K562 (cell line): ENCODE data around the gene CACYBP. TPM values are rescaled to one million over a fixed set of nuclear protein-coding genes. Genes with fewer than 3 reads are reported as not detected.

ENCODE experiments used
- ARID1B ChIP-seq: fragments of 450-650 bp; IDR thresholded peaks from 2 replicates; pipeline ENCODE4 v1.6.1; 2016; ENCODE audit warnings: antibody characterized with exemption, mild to moderate bottlenecking, inconsistent platforms
- BRD9 ChIP-seq: fragments of 450-650 bp; IDR thresholded peaks from 2 replicates; pipeline ENCODE4 v1.6.1; 2018; ENCODE audit warnings: low read depth; ENCODE audit not compliant: partially characterized antibody
- E2F3 ChIP-seq: fragments of 250-450 bp; sonication (Bioruptor Pico); IDR thresholded peaks from 2 replicates; pipeline ENCODE4 v1.4.0; 2020; ENCODE audit warnings: mild to moderate bottlenecking
- HDAC1 ChIP-seq, 2 experiments: fragments of 450-650 bp; IDR thresholded peaks; 2 replicates each; pipeline ENCODE4 v1.6.1; 2016 to 2017; ENCODE audit warnings: inconsistent platforms in 1 of 2, mild to moderate bottlenecking in 1 of 2, moderate library complexity in 1 of 2
- MAFF ChIP-seq: IDR thresholded peaks from 2 replicates; pipeline ENCODE4 v1.6.1; 2012; ENCODE audit warnings: low read length, improper control_type of control experiment
- MAFG ChIP-seq: fragments of 450-650 bp; conservative IDR thresholded peaks from 2 replicates; pipeline ENCODE4 v1.6.1; 2016; ENCODE audit warnings: missing genetic modification characterization, missing compliant biosample characterization
- MEF2D ChIP-seq: conservative IDR thresholded peaks from 2 replicates; pipeline ENCODE4 v1.6.1; 2016; ENCODE audit warnings: low read depth, missing genetic modification characterization, missing compliant biosample characterization
- NFE2 ChIP-seq: IDR thresholded peaks from 2 replicates; pipeline ENCODE4 v1.6.1; 2014; ENCODE audit warnings: antibody characterized with exemption, low read depth
- NR2F6 ChIP-seq: fragments of 450-650 bp; formaldehyde crosslinking; IDR thresholded peaks from 2 replicates; pipeline ENCODE4 v1.4.0; 2020; ENCODE audit warnings: mild to moderate bottlenecking
- NUFIP1 ChIP-seq: fragments of 450-650 bp; IDR thresholded peaks from 2 replicates; pipeline ENCODE4 v1.6.1; 2018; ENCODE audit not compliant: partially characterized antibody
- RAD51 ChIP-seq: fragments of 450-650 bp; IDR thresholded peaks from 2 replicates; pipeline ENCODE4 v1.7.1; 2016; ENCODE audit warnings: low read depth, mild to moderate bottlenecking, borderline replicate concordance
- RCOR1 ChIP-seq, 2 experiments: IDR thresholded peaks; 2 replicates each; pipeline ENCODE4 v1.6.1; 2012; ENCODE audit warnings: low read depth in 2 of 2, low read length in 2 of 2, borderline replicate concordance in 1 of 2, improper control_type of control experiment in 1 of 2
- SMARCA4 ChIP-seq: fragments of 450-650 bp; IDR thresholded peaks from 2 replicates; pipeline ENCODE4 v1.6.1; 2016
- SMARCB1 ChIP-seq: IDR thresholded peaks from 2 replicates; pipeline ENCODE4 v1.6.1; 2011; ENCODE audit warnings: improper control_type of control experiment, low read depth; ENCODE audit not compliant: insufficient read length
- TBP ChIP-seq: optimal IDR thresholded peaks from 2 replicates; pipeline ENCODE3; 2011; ENCODE audit warnings: low read depth, low read length, improper control_type of control experiment
- YY1 ChIP-seq, 3 experiments: IDR thresholded peaks; 2 replicates each; pipeline ENCODE4 v1.6.1; 2011; ENCODE audit warnings: low read length in 2 of 3, mild to moderate bottlenecking in 2 of 3, moderate library complexity in 2 of 3, borderline replicate concordance in 1 of 3, control low read depth in 1 of 3, low read depth in 1 of 3; ENCODE audit not compliant: insufficient read depth in 3 of 3, insufficient replicate concordance in 2 of 3, control insufficient read depth in 1 of 3, insufficient read length in 1 of 3; ENCODE audit errors: extremely low read depth in 1 of 3
- ZBTB11 ChIP-seq, 3 experiments: fragments of 200-800 bp in 1 of 3; fragments of 250-450 bp in 1 of 3; fragments of 450-650 bp in 1 of 3; sonication (Bioruptor Pico) in 1 of 3; sonication (Bioruptor generic) in 1 of 3; formaldehyde crosslinking in 1 of 3; IDR thresholded peaks; 2 replicates each; pipeline versions ENCODE4 v1.6.1 to v1.8.0; 2016 to 2022; ENCODE audit warnings: mild to moderate bottlenecking in 2 of 3, missing genetic modification characterization in 2 of 3, missing compliant biosample characterization in 1 of 3, moderate library complexity in 1 of 3
- ZBTB43 ChIP-seq: sonication (generic); formaldehyde crosslinking; IDR thresholded peaks from 2 replicates; pipeline ENCODE4 v1.8.0; 2023; ENCODE audit warnings: mild to moderate bottlenecking, missing genetic modification reagents
- ZNF274 ChIP-seq: IDR thresholded peaks from 2 replicates; pipeline ENCODE4 v1.6.1; 2011; ENCODE audit warnings: low read depth, mild to moderate bottlenecking, low read length, moderate library complexity, borderline replicate concordance
- ZNF644 ChIP-seq: fragments of 200-800 bp; sonication (Bioruptor generic); IDR thresholded peaks from 2 replicates; pipeline ENCODE4 v1.6.1; 2016; ENCODE audit warnings: low read depth, missing genetic modification characterization, missing compliant biosample characterization
- ZNF75A ChIP-seq: fragments of 450-650 bp; formaldehyde crosslinking; IDR thresholded peaks from 2 replicates; pipeline ENCODE4 v1.4.0; 2020; ENCODE audit warnings: mild to moderate bottlenecking
- polyA plus RNA-seq, 8 experiments: library from polyadenylated mRNA; depleted of rRNA in 4 of 8; stranded (reverse) in 5 of 8; unstranded in 3 of 8; fragments of >200 nt; fragmentation: Nextera tagmentation in 2 of 8; fragmentation: Illumina TruSeq in 1 of 8; extraction: Ambion mirVana in 2 of 8; extraction: Trizol in 1 of 8; gene quantifications; 2 replicates each; pipeline versions ENCODE4 v1.2.1 to v1.2.3, GENCODE V29; 2011 to 2014; ENCODE audit warnings: inconsistent platforms in 1 of 8, missing spikeins in 1 of 8
- total RNA-seq, 7 experiments: library from RNA; depleted of rRNA in 6 of 7; stranded (reverse); fragments of >200 nt in 6 of 7; fragmentation: Illumina TruSeq in 2 of 7; extraction: Trizol in 2 of 7; gene quantifications; 2 replicates each; pipeline versions ENCODE4 v1.2.1 to v1.2.3, GENCODE V29; 2011 to 2021; ENCODE audit warnings: low replicate concordance in 1 of 7

Gene CACYBP
- total and polyA plus RNA-seq, 9 of the 15 experiments (the other 6 are each of a cell fraction or from before 2014, with no cell fraction given), result 147 to 1,576 (median 488) TPM

GRCh38 chr1:174965362-174966007 is 34.3 kb upstream of the CACYBP start (continued):
- TF ChIP-seq TBP, result peak; percentile 13
- no peak for TF ChIP-seq ZNF274
- TF ChIP-seq SMARCB1, result peak; percentile 73
- TF ChIP-seq MAFF, result peak; percentile 63; the same call in 1 of the 2 replicates
- TF ChIP-seq RCOR1 (IDR thresholded peaks at IDR 0.05; ENCODE audit: borderline replicate concordance in 1 of 2, low read depth in 2 of 2, low read length in 2 of 2), result 0 out of 4 replicates have a peak, but pooled peaks of 1 of the 2 experiments have one; percentile 35
- TF ChIP-seq ZNF75A (CRISPR knock-in tag), result 0 out of 2 replicates have a peak, but pooled peaks have one; percentile 32
- TF ChIP-seq E2F3 (CRISPR knock-in tag), result no peak
- TF ChIP-seq ZNF644 (tag), result peak; percentile 45; the same call in 1 of the 2 replicates
- TF ChIP-seq ZBTB43 (CRISPR knock-in tag), result 0 out of 2 replicates have a peak, but pooled peaks have one; percentile 6
- TF ChIP-seq SMARCA4, result peak; percentile 37
- TF ChIP-seq NFE2, result peak; percentile 96
- peak; percentile 89 for TF ChIP-seq MAFG (tag)
- TF ChIP-seq BRD9, result peak; percentile 20
- TF ChIP-seq ARID1B, result peak; percentile 19; the same call in 1 of the 2 replicates
- 0 out of 4 replicates have a peak, but pooled peaks of 1 of the 2 experiments have one; percentile 29 for TF ChIP-seq HDAC1 (IDR thresholded peaks at IDR 0.05)
- TF ChIP-seq NUFIP1, result no peak
- no peak for TF ChIP-seq NR2F6 (CRISPR knock-in tag)
- TF ChIP-seq ZBTB11 (CRISPR knock-in tag; IDR thresholded peaks at IDR 0.05), result 0 out of 6 replicates have a peak, but pooled peaks of 1 of the 3 experiments have one; percentile 9
- peak in 1 of 3 experiments; percentile 4 for TF ChIP-seq YY1 (IDR thresholded peaks at IDR 0.05; ENCODE audit: borderline replicate concordance in 1 of 3, control insufficient read depth in 1 of 3, extremely low read depth in 1 of 3, insufficient read depth in 3 of 3, insufficient read length in 1 of 3, insufficient replicate concordance in 2 of 3, low read depth in 1 of 3, low read length in 2 of 3)
- TF ChIP-seq RAD51, result peak; percentile 9; the same call in 1 of the 2 replicates
- TF ChIP-seq MEF2D (tag), result 0 out of 2 replicates have a peak, but pooled peaks have one; percentile 37
